Peyer's patch (tissue), 4 donors: ENCODE data around the gene HEXA. TPM values are rescaled to one million over a fixed set of nuclear protein-coding genes. Genes with fewer than 3 reads are reported as not detected.

ENCODE experiments used
- DNase-seq, 3 donors: peaks; one replicate each; pipeline ENCODE4 v3.0.0-alpha.2; 2017 to 2019
- H3K27ac ChIP-seq, 4 donors: fragments of 200-600 bp; sonication (generic); one replicate each; pipeline ENCODE4 v1.5.1; 2016 to 2019
- H3K27me3 ChIP-seq, 2 donors: fragments of 200-600 bp; sonication (generic); one replicate each; pipeline ENCODE4 v1.5.1; 2019
- H3K36me3 ChIP-seq, 3 donors: fragments of 200-600 bp; sonication (generic); one replicate each; pipeline ENCODE4 v1.5.1; 2016 to 2019
- H3K4me1 ChIP-seq, 4 donors: fragments of 200-600 bp; sonication (generic); one replicate each; pipeline ENCODE4 v1.5.1; 2016 to 2019
- H3K4me3 ChIP-seq, 4 donors: fragments of 200-600 bp; sonication (generic); 1 replicate in 3 of 4; 2 replicates in 1 of 4; pipeline ENCODE4 v1.5.1; 2016 to 2019; ENCODE audit warnings: mild to moderate bottlenecking in 1 of 4
- H3K9me3 ChIP-seq, 4 donors: fragments of 200-600 bp; sonication (generic); one replicate each; pipeline ENCODE4 v1.5.1; 2016 to 2019; ENCODE audit warnings: mild to moderate bottlenecking in 1 of 4
- CTCF ChIP-seq, 6 experiments: fragments of 450-650 bp in 4 of 6; fragments of 200-600 bp in 2 of 6; sonication (generic) in 1 of 6; IDR thresholded peaks; one replicate each; pipeline ENCODE4 v1.5.1; 2017 to 2019; ENCODE audit warnings: antibody characterized with exemption in 6 of 6, mild to moderate bottlenecking in 3 of 6, moderate library complexity in 1 of 6
- POLR2A ChIP-seq, 2 donors: fragments of 450-650 bp; IDR thresholded peaks; one replicate each; pipeline ENCODE4 v1.5.1; 2017; ENCODE audit warnings: antibody characterized with exemption in 2 of 2, mild to moderate bottlenecking in 2 of 2, moderate library complexity in 2 of 2
- total RNA-seq, 4 donors: library from RNA; depleted of rRNA; stranded (reverse); fragments of >200 nt; gene quantifications; one replicate each; pipeline ENCODE4 v1.1.0, GENCODE V29; 2016

HEXA gene
- total RNA-seq, 4 donors from 2014 or later = 45.4 to 81.4 (median 69.1) TPM

DNA sequence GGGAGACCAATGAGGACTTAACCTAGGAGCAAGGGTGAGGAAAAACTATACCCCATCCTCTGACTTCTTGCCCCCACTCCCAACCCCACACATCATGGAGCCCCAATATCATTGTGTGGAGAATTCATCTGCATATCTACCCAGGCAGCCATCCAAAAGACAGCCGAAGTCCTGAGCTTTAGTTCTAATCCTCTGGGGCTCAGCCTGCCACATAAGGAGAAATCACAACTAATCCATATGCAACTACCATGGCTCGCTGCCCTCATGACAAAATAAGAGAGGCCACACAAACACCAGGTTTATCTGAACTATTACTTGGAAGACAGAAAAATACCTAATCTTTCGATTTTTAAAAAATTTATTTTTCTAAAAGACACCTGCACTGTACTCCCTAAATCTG lies 17.7 kb downstream of the HEXA start:
- H3K4me3 ChIP-seq = no peak overlapping the region
- peaks cover 0 to 33% (median 0%) of the 10 kb centered on the region in 3 donors for H3K36me3 ChIP-seq
- no peak for DNase-seq
- H3K27me3 ChIP-seq = no peaks in the 10 kb centered on the region
- peaks cover 0 to 8% (median 0%) of the 10 kb centered on the region in 4 donors for H3K4me1 ChIP-seq
- H3K27ac ChIP-seq = no peak overlapping the region
- TF ChIP-seq POLR2A (IDR thresholded peaks at IDR 0.05) = no peak
- TF ChIP-seq CTCF (IDR thresholded peaks at IDR 0.05) = no peak
- H3K9me3 ChIP-seq = no peaks in the 10 kb centered on the region

GRCh38 chr15:72354496-72354895 lies 21.3 kb downstream of the HEXA start:
- Histone ChIP-seq H3K4me3 (no peak overlapping the region), H3K27me3 (no peaks in the 10 kb centered on the region), H3K9me3 (no peaks in the 10 kb centered on the region), H3K27ac (no peak overlapping the region), H3K36me3 (peaks cover 0 to 68% (median 0%) of the 10 kb centered on the region in 3 donors), H3K4me1 (peaks cover 0 to 8% (median 0%) of the 10 kb centered on the region in 4 donors)
- no peak for DNase-seq
- TF ChIP-seq CTCF (IDR thresholded peaks at IDR 0.05) = no peak
- TF ChIP-seq POLR2A (IDR thresholded peaks at IDR 0.05) = no peak

DNA sequence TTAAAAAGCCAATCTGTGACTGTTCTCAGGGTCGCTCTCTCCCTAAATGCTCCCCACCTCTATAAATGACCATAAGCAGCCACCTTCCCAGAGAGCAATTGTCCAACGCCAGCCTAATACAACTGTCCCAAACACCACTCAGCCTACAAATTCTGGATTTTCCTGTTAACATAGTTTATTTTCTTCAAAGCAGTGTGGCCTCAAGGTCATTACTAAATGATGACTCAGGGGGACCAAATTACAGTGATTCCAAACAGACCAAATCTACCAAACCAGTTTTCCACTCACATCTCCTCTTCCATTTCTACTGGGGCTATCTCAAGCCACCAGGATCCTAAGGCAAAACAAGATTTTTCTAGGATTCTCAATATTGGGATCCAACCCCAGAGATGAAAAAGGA lies 22.5 kb downstream of the HEXA start:
- TF ChIP-seq CTCF (IDR thresholded peaks at IDR 0.05) (no peak), POLR2A (IDR thresholded peaks at IDR 0.05) (no peak)
- H3K4me1 ChIP-seq = peaks cover 0 to 4% (median 0%) of the 10 kb centered on the region in 4 donors
- H3K27me3 ChIP-seq = no peaks in the 10 kb centered on the region
- no peak for DNase-seq
- no peak overlapping the region for H3K27ac ChIP-seq
- no peaks in the 10 kb centered on the region for H3K9me3 ChIP-seq
- H3K36me3 ChIP-seq = peaks cover 0 to 81% (median 0%) of the 10 kb centered on the region in 3 donors
- H3K4me3 ChIP-seq = no peak overlapping the region

DNA sequence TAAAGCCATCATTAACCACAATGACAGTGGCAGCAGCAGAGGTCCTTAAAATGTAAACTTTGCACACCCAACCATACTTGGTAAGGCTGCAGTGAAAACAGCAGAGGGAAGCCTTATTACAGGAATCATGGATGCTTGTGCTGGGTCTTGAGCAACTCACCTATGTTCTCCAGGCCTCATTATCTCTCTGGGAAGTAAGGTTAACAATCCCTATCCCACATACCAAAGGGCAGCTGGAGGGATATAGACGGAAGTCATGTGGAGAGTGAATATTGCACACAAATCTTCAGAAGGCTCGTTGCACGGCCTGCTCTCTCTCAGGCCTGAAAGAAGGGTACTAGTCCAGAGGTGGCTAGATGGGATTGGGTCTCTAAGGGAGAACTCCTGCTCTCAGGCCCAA lies 30.0 kb downstream of the HEXA start:
- Histone ChIP-seq H3K36me3 (peaks cover 0 to 82% (median 0%) of the 10 kb centered on the region in 3 donors), H3K27ac (no peak overlapping the region)
- TF ChIP-seq CTCF (IDR thresholded peaks at IDR 0.05) (no peak), POLR2A (IDR thresholded peaks at IDR 0.05) (no peak)

DNA sequence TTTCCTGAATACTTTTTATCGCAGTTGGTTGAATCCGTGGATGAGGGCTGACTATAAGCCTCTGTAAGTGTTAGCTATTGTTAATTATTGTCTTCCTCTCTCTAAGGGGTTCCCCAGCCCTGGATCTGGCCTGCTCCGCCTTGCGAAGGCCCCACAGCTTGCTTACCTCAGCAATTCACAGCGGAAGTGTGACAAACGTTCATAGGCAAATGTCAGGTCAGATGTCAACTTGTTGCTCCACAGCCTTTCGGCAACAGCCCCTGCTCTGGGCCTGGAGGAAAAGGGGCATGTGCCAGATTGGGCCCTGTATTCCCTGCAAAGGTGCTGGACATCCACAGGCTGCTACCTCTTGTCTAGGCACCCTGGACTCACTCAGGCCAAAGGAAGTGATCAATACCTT lies 30.5 kb downstream of the HEXA start:
- H3K27me3 ChIP-seq = no peaks in the 10 kb centered on the region
- no peak for DNase-seq
- TF ChIP-seq CTCF (IDR thresholded peaks at IDR 0.05) (no peak), POLR2A (IDR thresholded peaks at IDR 0.05) (no peak)
- H3K4me3 ChIP-seq = no peak overlapping the region
- H3K27ac ChIP-seq = no peak overlapping the region
- H3K36me3 ChIP-seq = peaks cover 0 to 77% (median 0%) of the 10 kb centered on the region in 3 donors
- no peaks in the 10 kb centered on the region for H3K4me1 ChIP-seq
- H3K9me3 ChIP-seq = no peaks in the 10 kb centered on the region

More for the DNA sequence above, 30.0 kb downstream of the HEXA start:
- Histone ChIP-seq H3K4me1 (no peaks in the 10 kb centered on the region), H3K4me3 (no peak overlapping the region), H3K27me3 (no peaks in the 10 kb centered on the region), H3K9me3 (no peaks in the 10 kb centered on the region)
- no peak for DNase-seq

GRCh38 chr15:72344602-72345001 lies 31.2 kb downstream of the HEXA start:
- H3K9me3 ChIP-seq = no peaks in the 10 kb centered on the region
- no peaks in the 10 kb centered on the region for H3K27me3 ChIP-seq
- no peak overlapping the region for H3K27ac ChIP-seq
- DNase-seq = no peak
- TF ChIP-seq CTCF (IDR thresholded peaks at IDR 0.05) = no peak
- TF ChIP-seq POLR2A (IDR thresholded peaks at IDR 0.05) = no peak
- H3K4me1 ChIP-seq = no peaks in the 10 kb centered on the region
- no peak overlapping the region for H3K4me3 ChIP-seq
- H3K36me3 ChIP-seq = peaks cover 0 to 71% (median 0%) of the 10 kb centered on the region in 3 donors
